DMS114 treated with DMSO at 0.1 percent for 48 hours (cell line): ENCODE results near the gene CTU2.
"Not testable (repeated sequence)": the region's sequence is repeated elsewhere in the genome, so short reads cannot be mapped to it uniquely, and the experiment has no call there.

Experiments
- DNase-seq: peaks from one replicate; lab custom pipeline; 2025; ENCODE audit not compliant: unreplicated experiment; lab: John Stamatoyannopoulos, UW

The CTU2 gene

GRCh38 chr16:88706229-88706964 lies at the start of gene CTU2, which contains the start of gene RNF166:
Gene CTU2, plus strand, starts transcription at chr16:88706503. Its CDS starts 28 bp downstream, at chr16:88706531.
Gene RNF166, minus strand, starts transcription at chr16:88706408. Its CDS starts 83 bp downstream, at chr16:88706325.
- DNase-seq = peak; percentile 66

GRCh38 chr16:88657371-88657770 lies 48.9 kb upstream of the CTU2 start:
- DNase-seq = no peak

GRCh38 chr16:88658714-88659113 lies 47.6 kb upstream of the CTU2 start:
- DNase-seq = no peak

GRCh38 chr16:88659160-88659559 lies 47.1 kb upstream of the CTU2 start:
- DNase-seq = no peak

GRCh38 chr16:88661468-88661867 lies 44.8 kb upstream of the CTU2 start:
- DNase-seq = no peak

- no peak for DNase-seq
Measured at GRCh38 chr16:88662222-88662842, 44.0 kb upstream of the CTU2 start.

- DNase-seq = peak; percentile 93
Measured at GRCh38 chr16:88662843-88663606, 43.3 kb upstream of the CTU2 start, which contains the start of gene MVD. Gene MVD, minus strand, starts transcription at chr16:88663091. Its CDS starts 11 bp downstream, at chr16:88663080.

GRCh38 chr16:88665148-88665547 lies 41.2 kb upstream of the CTU2 start:
- DNase-seq = no peak

- no peak for DNase-seq
Measured at GRCh38 chr16:88665570-88665969, 40.7 kb upstream of the CTU2 start.

GRCh38 chr16:88667461-88667860 lies 38.8 kb upstream of the CTU2 start:
- no peak for DNase-seq

GRCh38 chr16:88669493-88669892 lies 36.8 kb upstream of the CTU2 start:
- not testable (repeated sequence) for DNase-seq

GRCh38 chr16:88669980-88670379 lies 36.3 kb upstream of the CTU2 start:
- DNase-seq = no peak

- no peak for DNase-seq
Measured at GRCh38 chr16:88671806-88672205, 34.5 kb upstream of the CTU2 start.

GRCh38 chr16:88672776-88673175 lies 33.5 kb upstream of the CTU2 start:
- no peak for DNase-seq

GRCh38 chr16:88673716-88674379 lies 32.5 kb upstream of the CTU2 start:
- no peak for DNase-seq

- no peak for DNase-seq
Measured at GRCh38 chr16:88676502-88677242, 29.6 kb upstream of the CTU2 start.

GRCh38 chr16:88677721-88678120 lies 28.6 kb upstream of the CTU2 start:
- no peak for DNase-seq

- no peak for DNase-seq
Measured at GRCh38 chr16:88678224-88678979, 27.9 kb upstream of the CTU2 start.

- DNase-seq = no peak
Measured at GRCh38 chr16:88680554-88681083, 25.7 kb upstream of the CTU2 start.
